H1 (cell line): ENCODE data around the gene CD160. TPM values are rescaled to one million over a fixed set of nuclear protein-coding genes. Genes with fewer than 3 reads are reported as not detected.

Experiments
- CTCF ChIA-PET: fragments of 300-600 bp; sonication (Branson Sonifier 250); formaldehyde crosslinking; loops from one replicate; lab custom pipeline; 2021; ENCODE audit not compliant: partially characterized antibody; lab: Charles Lee
- POLR2A ChIA-PET: fragments of 300-600 bp; sonication (Branson Sonifier 250); formaldehyde crosslinking; loops from one replicate; lab custom pipeline; 2021; ENCODE audit warnings: inconsistent platforms; ENCODE audit not compliant: partially characterized antibody; lab: Charles Lee
- DNase-seq, 2 experiments: peaks; one replicate each; pipeline versions ENCODE4 v3.0.0 to v3.0.0-alpha.2; 2010 to 2022; ENCODE audit warnings: low spot score in 2 of 2, low read depth in 1 of 2, mixed read lengths in 1 of 2
- FAIRE-seq: peaks from 2 replicates; lab custom pipeline; 2011; peaks lifted over from hg19 to GRCh38; lab: Jason Lieb, UNC
- H2AFZ ChIP-seq: 2 replicates; pipeline ENCODE4 v1.8.1; 2012; ENCODE audit warnings: low read length, inconsistent platforms
- H2AK5ac ChIP-seq: 2 replicates; pipeline ENCODE4 v1.6.1; 2013; ENCODE audit warnings: low read depth, low read length
- H2BK120ac ChIP-seq: replicated peaks from 2 replicates; pipeline ENCODE3; 2013; ENCODE audit warnings: low read depth, low read length, inconsistent platforms
- H2BK12ac ChIP-seq: 2 replicates; pipeline ENCODE4 v1.6.1; 2013; ENCODE audit warnings: low read depth, low read length
- H2BK15ac ChIP-seq: 2 replicates; pipeline ENCODE4 v1.6.1; 2013; ENCODE audit warnings: low read length
- H2BK20ac ChIP-seq: 2 replicates; pipeline ENCODE4 v1.6.1; 2013; ENCODE audit warnings: low read length
- H2BK5ac ChIP-seq: 2 replicates; pipeline ENCODE4 v1.6.1; 2013; ENCODE audit warnings: low read depth, low read length
- H3K14ac ChIP-seq: 2 replicates; pipeline ENCODE4 v1.6.1; 2013; ENCODE audit warnings: inconsistent platforms; ENCODE audit not compliant: insufficient read length
- H3K18ac ChIP-seq: 2 replicates; pipeline ENCODE4 v1.6.1; 2013; ENCODE audit warnings: low read length; ENCODE audit errors: extremely low read depth
- H3K23ac ChIP-seq: 2 replicates; pipeline ENCODE4 v1.6.1; 2013; ENCODE audit warnings: inconsistent platforms; ENCODE audit not compliant: insufficient read length
- H3K23me2 ChIP-seq: 2 replicates; pipeline ENCODE4 v1.6.1; 2013; ENCODE audit warnings: low read depth, low read length
- H3K27ac ChIP-seq: 2 replicates; pipeline ENCODE4 v1.6.1; 2011; ENCODE audit warnings: low read depth, low read length, inconsistent platforms
- H3K27me3 ChIP-seq, 4 experiments: replicated peaks in 1 of 4; 1 replicate in 1 of 4; 2 replicates in 3 of 4; pipeline versions ENCODE4 v1.6.1 to v1.8.1; 2011 to 2013; ENCODE audit warnings: low read length in 3 of 4, mild to moderate bottlenecking in 3 of 4, inconsistent platforms in 2 of 4, mixed read lengths in 2 of 4, moderate library complexity in 1 of 4; ENCODE audit not compliant: control insufficient read depth in 3 of 4, insufficient read depth in 3 of 4; ENCODE audit errors: extremely low read depth in 1 of 4
- H3K36me3 ChIP-seq, 4 experiments: 2 replicates each; pipeline versions ENCODE4 v1.6.1 to v1.8.1; 2011 to 2013; ENCODE audit warnings: mild to moderate bottlenecking in 4 of 4, low read length in 3 of 4, moderate library complexity in 2 of 4, control low read depth in 1 of 4, inconsistent platforms in 1 of 4; ENCODE audit not compliant: insufficient read depth in 4 of 4, control insufficient read depth in 2 of 4
- H3K4ac ChIP-seq: replicated peaks from 2 replicates; pipeline ENCODE3; 2013; ENCODE audit warnings: low read length, low read depth, mixed read lengths, inconsistent platforms; ENCODE audit not compliant: insufficient read length
- H3K4me1 ChIP-seq, 4 experiments: replicated peaks in 1 of 4; 1 replicate in 1 of 4; 2 replicates in 3 of 4; pipeline versions ENCODE4 v1.6.1 to v1.8.1; 2011 to 2013; ENCODE audit warnings: low read length in 3 of 4, inconsistent platforms in 2 of 4, mixed read lengths in 1 of 4; ENCODE audit not compliant: insufficient read depth in 4 of 4, control insufficient read depth in 3 of 4
- H3K4me2 ChIP-seq, 2 experiments: 2 replicates each; pipeline versions ENCODE4 v1.6.1 to v1.8.1; 2011 to 2013; ENCODE audit warnings: low read depth in 2 of 2, low read length in 2 of 2, control low read depth in 1 of 2, inconsistent platforms in 1 of 2, mild to moderate bottlenecking in 1 of 2; ENCODE audit not compliant: insufficient read depth in 1 of 2
- H3K4me3 ChIP-seq, 4 experiments: fragments of 200-600, 300-600 bp in 1 of 4; sonication (generic), shearing (Covaris generic), sonication (Bioruptor Twin) in 1 of 4; 2 replicates each; pipeline versions ENCODE4 v1.5.1 to v1.8.1; 2011 to 2016; ENCODE audit warnings: low read length in 4 of 4, low read depth in 3 of 4, control low read depth in 2 of 4, inconsistent platforms in 2 of 4, mild to moderate bottlenecking in 2 of 4, mixed read lengths in 1 of 4, moderate library complexity in 1 of 4; ENCODE audit not compliant: insufficient read depth in 2 of 4; ENCODE audit errors: extremely low read depth in 1 of 4
- H3K56ac ChIP-seq: replicated peaks from 2 replicates; pipeline ENCODE3; 2013; ENCODE audit warnings: low read depth, mild to moderate bottlenecking, mixed read lengths, low read length, inconsistent platforms; ENCODE audit not compliant: insufficient read length
- H3K79me1 ChIP-seq: 2 replicates; pipeline ENCODE4 v1.6.1; 2013; ENCODE audit warnings: low read depth, low read length, control low read depth
- H3K79me2 ChIP-seq, 2 experiments: 2 replicates each; pipeline versions ENCODE4 v1.6.1 to v1.8.1; 2012 to 2013; ENCODE audit warnings: low read length in 2 of 2, mild to moderate bottlenecking in 2 of 2, inconsistent platforms in 1 of 2; ENCODE audit not compliant: insufficient read depth in 2 of 2, control insufficient read depth in 1 of 2
- H3K9ac ChIP-seq, 4 experiments: replicated peaks in 1 of 4; 1 replicate in 1 of 4; 2 replicates in 3 of 4; pipeline versions ENCODE4 v1.6.1 to v1.8.1; 2011 to 2013; ENCODE audit warnings: low read depth in 3 of 4, low read length in 3 of 4, control low read depth in 2 of 4, mild to moderate bottlenecking in 2 of 4, moderate library complexity in 2 of 4, inconsistent platforms in 1 of 4; ENCODE audit errors: extremely low read depth in 1 of 4
- H3K9me3 ChIP-seq, 2 experiments: 2 replicates each; pipeline versions ENCODE4 v1.6.1 to v1.8.1; 2012 to 2013; ENCODE audit warnings: mild to moderate bottlenecking in 2 of 2, moderate library complexity in 2 of 2, control low read depth in 1 of 2, inconsistent platforms in 1 of 2, low read depth in 1 of 2, low read length in 1 of 2, mixed read lengths in 1 of 2; ENCODE audit not compliant: insufficient read depth in 2 of 2
- H4K20me1 ChIP-seq, 2 experiments: replicated peaks in 1 of 2; 2 replicates each; pipeline versions ENCODE3 to v1.8.1; 2011 to 2013; ENCODE audit warnings: inconsistent platforms in 2 of 2, low read length in 2 of 2, mild to moderate bottlenecking in 1 of 2; ENCODE audit not compliant: insufficient read depth in 2 of 2, control insufficient read depth in 1 of 2
- H4K5ac ChIP-seq: 2 replicates; pipeline ENCODE4 v1.6.1; 2013; ENCODE audit warnings: low read length, low read depth, mixed read lengths, inconsistent platforms; ENCODE audit not compliant: insufficient read length
- H4K8ac ChIP-seq: 2 replicates; pipeline ENCODE4 v1.8.0; 2013; ENCODE audit warnings: mild to moderate bottlenecking, moderate library complexity, low read length, inconsistent platforms; ENCODE audit not compliant: insufficient read depth; ENCODE audit errors: extremely low read depth
- H4K91ac ChIP-seq: replicated peaks from 2 replicates; pipeline ENCODE3; 2013; ENCODE audit warnings: low read length, mixed read lengths, inconsistent platforms; ENCODE audit not compliant: insufficient read length
- ATF2 ChIP-seq: IDR thresholded peaks from 2 replicates; pipeline ENCODE4 v1.6.1; 2012; ENCODE audit warnings: low read length, inconsistent platforms
- CEBPB ChIP-seq: IDR thresholded peaks from 2 replicates; pipeline ENCODE4 v1.6.1; 2012; ENCODE audit warnings: low read depth, low read length
- EP300 ChIP-seq, 2 experiments: IDR thresholded peaks; 1 replicate in 1 of 2; 2 replicates in 1 of 2; pipeline ENCODE4 v1.6.1; 2011 to 2012; ENCODE audit warnings: low read depth in 2 of 2, low read length in 2 of 2, mild to moderate bottlenecking in 2 of 2, borderline replicate concordance in 1 of 2, inconsistent platforms in 1 of 2, moderate library complexity in 1 of 2
- EZH2 ChIP-seq: fragments of 200-600 bp; sonication (generic); IDR thresholded peaks from 2 replicates; pipeline ENCODE4 v1.7.1; 2012; ENCODE audit warnings: low read depth, mild to moderate bottlenecking, moderate library complexity, low read length, inconsistent platforms; ENCODE audit not compliant: severe bottlenecking
- FOSL1 ChIP-seq: IDR thresholded peaks from 2 replicates; pipeline ENCODE4 v1.6.1; 2011; ENCODE audit warnings: mild to moderate bottlenecking, low read depth, low read length, moderate library complexity; ENCODE audit not compliant: insufficient read depth
- MAX ChIP-seq: IDR thresholded peaks from 2 replicates; pipeline ENCODE4 v1.6.1; 2012; ENCODE audit warnings: inconsistent platforms
- RNF2 ChIP-seq: fragments of 200-900, 300-1000 bp; sonication (generic); IDR thresholded peaks from 2 replicates; pipeline ENCODE4 v1.7.1; 2016; ENCODE audit warnings: borderline replicate concordance, low read depth, mild to moderate bottlenecking, antibody characterized with exemption, low read length; ENCODE audit not compliant: poor library complexity, severe bottlenecking; ENCODE audit errors: missing control alignments
- SAP30 ChIP-seq: fragments of 300-600 bp; sonication (generic); IDR thresholded peaks from 2 replicates; pipeline ENCODE4 v1.7.1; 2012; ENCODE audit warnings: low read length, moderate library complexity, mild to moderate bottlenecking, inconsistent platforms; ENCODE audit not compliant: insufficient read depth, insufficient replicate concordance
- SP2 ChIP-seq: IDR thresholded peaks from 2 replicates; pipeline ENCODE4 v1.6.1; 2012; ENCODE audit warnings: mild to moderate bottlenecking, low read length, inconsistent platforms
- SP4 ChIP-seq: IDR thresholded peaks from 2 replicates; pipeline ENCODE4 v1.6.1; 2012; ENCODE audit warnings: low read length, inconsistent platforms
- ZNF274 ChIP-seq: IDR thresholded peaks from 2 replicates; pipeline ENCODE4 v1.7.0; 2012; ENCODE audit warnings: low read length, borderline replicate concordance; ENCODE audit errors: extremely low read depth
- WGBS, 2 experiments: shearing (Covaris generic) in 1 of 2; methylation state at CpG; one replicate each; pipeline versions ENCODE4 v1.1.6 to v1.1.7; 2013 to 2015; ENCODE audit warnings: low lambda C conversion rate in 2 of 2, mixed read lengths in 2 of 2, inconsistent platforms in 1 of 2, low coverage in 1 of 2, missing lambda C conversion rate in 1 of 2; ENCODE audit not compliant: insufficient replicate concordance in 2 of 2, insufficient coverage in 1 of 2, insufficient read length in 1 of 2; ENCODE audit errors: extremely low coverage in 1 of 2, missing lambda C conversion rate in 1 of 2; 5-methylcytosine and 5-hydroxymethylcytosine counted together
- polyA plus RNA-seq, 7 experiments: library from polyadenylated mRNA; depleted of rRNA in 3 of 7; stranded (reverse) in 5 of 7; unstranded in 2 of 7; fragments of >200 nt in 5 of 7; fragments of 200-250 nt in 2 of 7; gene quantifications; 1 replicate in 5 of 7; 2 replicates in 1 of 7; 4 replicates in 1 of 7; pipeline versions ENCODE4 v1.2.1 to v1.2.3, GENCODE V29; 2011 to 2013; ENCODE audit warnings: missing spikeins in 2 of 7, mixed read lengths in 2 of 7
- total RNA-seq: library from RNA; stranded (reverse); fragmentation: NEBNext Ultra II Directional; extraction: Animal tissue kit (Norgen Biotek cat#: 25700); gene quantifications from 2 replicates; pipeline ENCODE4 v1.2.1, GENCODE V29; 2021

The CD160 gene
- total and polyA plus RNA-seq, 2 of the 8 experiments (the other 6 are each of a cell fraction or from before 2014, with no cell fraction given), result not detected

GRCh38 chr1:145702052-145702451 is 17.2 kb upstream of the CD160 start:
- H3K4ac ChIP-seq, result no peak overlapping the region
- FAIRE-seq (no peak), DNase-seq (no peak)
- no peak overlapping the region for H2BK120ac ChIP-seq
- ChIA-PET POLR2A (interaction anchor here (1.6 kb wide), 1 partner anchor 13 kb away, joined by 4 read pairs; no protein-coding TSS in a partner anchor), CTCF (no interaction called here)
- H3K79me1 ChIP-seq, result no peaks in the 10 kb centered on the region
- no peaks in the 10 kb centered on the region; a peak in 1 of 7 replicates for H3K4me1 ChIP-seq
- no peak overlapping the region for H4K5ac ChIP-seq
- no peak overlapping the region for H3K4me2 ChIP-seq
- H2AFZ ChIP-seq, result no peak overlapping the region
- H3K9ac ChIP-seq, result no peak overlapping the region
- no peak overlapping the region for H3K4me3 ChIP-seq
- H3K79me2 ChIP-seq, result no peaks in the 10 kb centered on the region
- no peak overlapping the region for H3K14ac ChIP-seq
- H4K8ac ChIP-seq, result no peak overlapping the region
- no peak overlapping the region for H3K23ac ChIP-seq
- no peak overlapping the region for H2BK20ac ChIP-seq
- no peaks in the 10 kb centered on the region for H3K23me2 ChIP-seq
- 86% methylated on average over 2 of the region's 2 CpGs; no CpG with 5 or more reads in 1 of the 2 experiments for WGBS, 2 experiments
- H2AK5ac ChIP-seq, result no peak overlapping the region
- H2BK5ac ChIP-seq, result no peak overlapping the region
- no peak overlapping the region for H4K91ac ChIP-seq
- no peak overlapping the region for H2BK15ac ChIP-seq
- H3K27ac ChIP-seq, result no peak overlapping the region
- H3K56ac ChIP-seq, result no peak overlapping the region
- peaks cover 0 to 2% (median 0%) of the 10 kb centered on the region in 4 experiments; a peak in 1 of 7 replicates for H3K27me3 ChIP-seq
- H3K36me3 ChIP-seq, result no peaks in the 10 kb centered on the region
- no peak overlapping the region for H3K18ac ChIP-seq
- no peaks in the 10 kb centered on the region for H3K9me3 ChIP-seq
- no peak overlapping the region for H2BK12ac ChIP-seq
- H4K20me1 ChIP-seq, result no peaks in the 10 kb centered on the region
- TF ChIP-seq CEBPB (no peak), ZNF274 (no peak), EP300 (IDR thresholded peaks at IDR 0.05; ENCODE audit: borderline replicate concordance in 1 of 2, low read depth in 2 of 2, low read length in 2 of 2) (no peak), RNF2 (no peak), SP4 (no peak), SP2 (no peak), FOSL1 (no peak), ATF2 (no peak), EZH2 (no peak), SAP30 (no peak), MAX (no peak)
